NCI-H2029 (cell line): Measurements from ENCODE around the gene ATP10A.
"Not testable (repeated sequence)": the region's sequence is repeated elsewhere in the genome, so short reads cannot be mapped to it uniquely, and the experiment has no call there.

Source experiments
- DNase-seq: peaks from one replicate; lab custom pipeline; 2025; lab: John Stamatoyannopoulos, UW

ATP10A gene

DNA sequence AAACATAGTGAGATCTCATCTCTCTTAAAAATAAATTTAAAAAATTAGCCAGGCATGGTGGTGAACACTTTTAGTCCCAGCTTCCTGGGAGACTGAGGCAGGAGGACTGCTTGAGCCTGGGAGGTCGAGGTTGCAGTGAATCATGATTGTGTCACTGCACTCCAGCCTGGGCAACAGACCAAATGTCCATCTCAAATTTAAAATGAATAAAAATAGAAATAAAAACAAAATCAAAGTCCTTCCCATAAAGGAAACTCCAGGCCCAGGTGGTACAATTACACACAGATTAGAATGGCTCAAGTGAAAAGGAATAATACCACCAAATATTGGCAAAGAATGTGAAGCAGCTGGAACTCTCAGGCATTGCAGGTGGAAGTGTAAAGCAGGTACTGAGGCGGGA, 19.3 kb upstream of the ATP10A start:
- no peak for DNase-seq

GRCh38 chr15:25880877-25881276, 17.8 kb upstream of the ATP10A start:
- not testable (repeated sequence) for DNase-seq

DNA sequence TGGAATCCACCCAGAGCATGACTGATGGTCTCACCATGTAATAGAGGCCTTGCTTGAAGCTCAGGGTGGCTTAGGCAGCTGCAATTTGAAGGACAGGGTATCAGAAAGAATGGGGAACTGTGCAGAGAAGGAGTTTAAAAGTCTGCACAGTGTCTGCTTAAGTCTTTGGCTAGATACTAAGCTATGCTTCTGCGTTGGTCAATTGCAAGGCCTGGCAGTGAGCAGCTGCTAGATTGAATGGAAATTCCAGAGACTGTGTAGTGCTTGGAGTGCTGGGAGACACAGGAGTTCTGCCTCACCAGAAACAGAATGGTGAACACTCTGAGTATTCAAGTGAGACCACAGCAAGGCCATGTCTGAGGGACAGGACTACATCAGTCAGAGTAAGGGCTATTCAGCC, 17.3 kb upstream of the ATP10A start:
- DNase-seq, result no peak

GRCh38 chr15:25879438-25879837, 16.3 kb upstream of the ATP10A start:
- DNase-seq, result no peak

DNA sequence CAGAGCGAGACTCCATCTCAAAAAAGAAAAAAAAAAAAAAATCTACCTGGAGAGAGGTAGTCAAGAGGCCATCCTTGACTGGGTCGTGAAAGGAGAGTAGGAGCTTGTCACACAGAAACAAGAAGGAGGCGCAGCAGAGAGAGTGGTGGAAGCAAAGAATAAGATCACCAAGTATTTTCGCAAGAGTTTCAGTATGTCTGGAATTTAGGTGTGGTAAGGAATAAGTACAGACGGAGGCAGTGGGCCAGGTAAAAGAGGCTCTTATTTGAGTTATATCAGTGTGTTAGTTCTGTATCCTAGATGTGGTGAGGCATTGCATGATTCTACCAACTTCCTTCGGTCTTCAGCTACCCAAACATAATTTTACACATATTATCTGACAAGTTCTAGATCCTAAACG, 14.6 kb upstream of the ATP10A start:
- DNase-seq, result no peak

DNA sequence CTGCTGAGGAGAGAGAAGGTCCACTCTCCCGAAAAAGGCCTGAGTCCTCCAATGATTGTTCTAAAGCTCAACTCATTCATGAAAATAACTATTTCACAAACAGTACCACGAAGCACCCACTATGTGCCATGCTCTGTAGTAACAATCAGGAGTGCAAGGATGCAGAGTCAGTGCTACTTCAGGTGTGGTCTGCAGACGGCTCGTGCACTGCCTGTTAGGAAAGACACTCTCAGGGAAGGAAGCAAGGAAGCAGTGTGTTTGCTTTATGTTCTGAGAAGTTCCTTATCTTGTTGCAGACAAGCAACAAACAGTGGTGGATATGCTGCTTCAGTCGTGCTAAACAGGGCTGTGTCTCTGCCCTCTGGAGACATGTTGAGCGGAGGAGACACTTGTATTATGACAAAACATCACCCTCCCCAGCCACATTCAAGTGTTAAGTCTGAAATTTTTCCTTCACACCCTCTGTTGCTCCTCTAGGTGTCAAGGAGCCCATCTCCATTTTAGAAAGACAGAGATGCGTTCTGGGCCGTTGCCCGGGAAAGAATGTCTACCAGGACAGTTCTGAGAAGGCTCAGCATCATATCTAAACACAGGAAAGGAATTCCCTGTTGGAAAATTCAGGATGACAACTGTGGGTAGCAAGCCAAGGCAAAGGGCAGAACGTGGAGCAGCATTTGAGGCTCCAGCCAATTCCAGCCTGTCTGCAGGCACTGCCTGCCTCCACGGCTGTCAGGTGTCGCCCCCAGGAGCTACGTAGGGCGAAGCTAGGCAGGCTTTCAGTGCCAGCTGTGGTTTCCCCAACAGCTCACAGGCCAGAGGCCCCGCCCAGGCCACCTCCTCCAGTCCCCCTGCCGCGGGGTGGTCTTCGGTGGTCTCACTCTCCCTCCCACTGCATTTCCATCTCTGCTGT, 13.4 kb upstream of the ATP10A start:
- DNase-seq, result no peak

DNA sequence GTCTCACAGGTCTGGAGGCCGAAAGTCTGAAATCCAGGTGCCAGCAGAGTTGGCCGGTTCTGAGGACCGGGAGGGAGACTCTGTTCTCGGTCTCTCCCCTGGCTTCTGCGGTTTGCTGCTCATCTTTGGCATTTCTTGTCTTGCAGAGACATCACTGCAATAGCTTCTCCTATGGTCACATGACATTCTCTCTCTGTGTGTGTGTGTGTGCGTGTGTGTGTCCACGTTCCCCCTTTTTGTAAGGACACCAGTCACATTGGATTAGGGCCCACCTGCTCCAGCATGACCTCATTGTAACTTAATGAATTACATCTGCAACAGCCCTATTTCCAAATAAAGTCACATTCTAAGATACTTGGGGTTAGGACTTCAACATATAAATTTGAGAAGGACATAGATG, 12.4 kb upstream of the ATP10A start:
- DNase-seq, result no peak

DNA sequence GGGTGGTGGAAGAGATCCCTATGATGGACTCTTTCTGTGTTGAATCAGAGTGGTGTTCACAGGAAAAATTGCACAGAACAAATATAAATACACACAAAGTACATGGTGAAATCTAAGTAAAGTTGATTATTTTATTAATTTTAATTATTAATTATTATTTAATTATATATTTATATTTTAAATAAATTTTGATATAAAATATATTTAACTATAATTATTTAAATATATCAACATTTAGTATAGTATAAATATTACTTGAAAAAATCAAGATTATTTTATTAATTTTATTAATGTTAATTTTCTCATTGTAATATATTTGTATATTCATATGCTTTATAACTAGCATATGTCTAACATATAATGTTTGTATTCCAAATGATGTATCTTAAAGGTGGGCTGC, 11.3 kb upstream of the ATP10A start:
- DNase-seq, result no peak

DNA sequence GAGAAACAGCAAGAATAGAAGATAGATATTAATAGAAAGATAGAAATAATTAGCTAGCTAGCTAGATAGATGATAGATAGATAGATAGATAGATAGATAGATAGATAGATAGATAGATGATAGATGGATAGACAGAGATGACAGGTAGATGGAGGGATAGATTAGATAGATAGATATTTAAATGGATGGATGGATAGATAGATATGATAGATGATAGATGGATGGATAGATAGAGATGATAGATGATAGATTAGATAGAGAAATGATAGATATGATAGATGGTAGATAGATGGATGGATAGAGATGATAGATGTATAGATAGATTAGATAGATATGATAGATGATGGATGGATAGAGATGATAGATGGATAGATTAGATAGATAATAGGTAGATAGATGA, 8.3 kb upstream of the ATP10A start:
- no peak for DNase-seq

DNA sequence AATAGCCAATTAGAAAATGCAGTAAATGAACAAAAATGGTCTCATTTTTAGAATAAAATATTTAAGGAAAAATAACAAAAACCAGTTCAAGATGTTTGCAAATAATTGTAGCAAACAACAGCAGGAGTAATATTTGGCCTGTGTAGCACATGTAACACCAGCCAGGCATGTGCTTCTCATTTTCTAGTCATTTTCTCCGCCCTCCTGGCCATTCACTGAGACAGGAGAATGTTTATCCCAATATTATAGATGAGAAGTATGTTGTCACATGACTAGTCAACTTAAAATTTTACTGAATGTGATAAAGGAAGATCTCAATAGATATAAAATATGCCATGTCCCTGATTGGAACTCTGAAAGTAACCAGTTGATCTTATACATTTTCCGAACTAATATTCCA, 7.8 kb upstream of the ATP10A start:
- DNase-seq, result no peak

GRCh38 chr15:25869701-25870100, 6.6 kb upstream of the ATP10A start:
- DNase-seq, result no peak

DNA sequence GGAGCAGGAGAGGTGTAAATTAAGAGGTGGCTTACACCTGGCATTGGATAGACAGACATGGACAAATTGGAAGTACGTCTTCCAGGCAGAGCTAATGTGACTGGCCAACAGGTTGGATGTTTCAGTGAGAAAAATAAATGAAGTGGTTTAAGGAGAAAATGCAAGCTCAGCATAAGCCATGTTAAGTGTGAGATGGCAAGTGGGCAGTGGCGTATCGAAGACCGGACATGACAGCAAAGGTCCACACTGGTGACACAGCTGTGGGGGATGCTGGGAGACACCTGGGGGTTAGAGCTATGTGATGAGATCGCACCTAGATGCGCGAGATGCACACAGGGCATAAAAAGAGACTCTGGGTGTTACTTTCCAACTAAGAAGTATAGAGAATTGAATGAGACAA, 3.7 kb upstream of the ATP10A start:
- no peak for DNase-seq

DNA sequence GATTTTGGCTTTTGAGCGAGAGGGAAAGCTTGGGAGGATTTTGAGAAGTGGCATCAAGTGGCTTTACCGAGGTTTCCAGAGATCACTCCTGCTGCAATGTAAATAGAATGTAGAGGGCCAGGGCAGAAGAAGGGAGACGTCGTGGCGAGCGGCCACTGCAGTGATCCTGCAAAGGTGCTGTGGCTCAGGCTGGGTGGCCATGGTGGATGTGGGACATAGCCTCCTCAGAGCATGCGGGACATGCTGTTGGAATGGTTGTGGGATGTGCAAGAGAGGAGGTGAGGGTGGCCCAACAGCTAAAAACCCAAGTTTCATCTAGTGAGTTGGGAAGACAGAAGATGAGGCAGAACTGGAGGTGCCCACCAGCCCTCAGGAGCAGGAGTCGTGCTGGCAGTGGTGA, 3.1 kb upstream of the ATP10A start:
- no peak for DNase-seq

DNA sequence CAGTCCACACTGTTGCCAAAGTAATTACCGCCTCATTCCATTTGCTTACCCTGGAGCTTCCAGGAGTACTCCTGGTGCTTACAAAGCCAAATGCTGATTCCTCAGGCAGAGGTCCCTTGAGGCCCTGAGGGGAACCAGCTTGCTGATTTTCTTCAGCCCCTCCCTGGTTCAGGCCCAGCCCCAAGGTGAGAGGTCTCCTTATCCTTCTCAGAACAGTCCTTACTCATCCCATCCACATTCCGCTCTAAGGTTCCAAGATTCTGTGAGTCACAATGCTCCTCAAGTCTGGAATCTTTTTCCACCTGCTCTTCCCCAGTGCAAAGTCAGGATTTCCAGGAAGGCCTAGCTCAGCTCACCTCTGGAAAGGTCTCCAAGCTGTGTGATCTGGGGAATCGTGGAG, 1.8 kb upstream of the ATP10A start:
- DNase-seq, result no peak

DNA sequence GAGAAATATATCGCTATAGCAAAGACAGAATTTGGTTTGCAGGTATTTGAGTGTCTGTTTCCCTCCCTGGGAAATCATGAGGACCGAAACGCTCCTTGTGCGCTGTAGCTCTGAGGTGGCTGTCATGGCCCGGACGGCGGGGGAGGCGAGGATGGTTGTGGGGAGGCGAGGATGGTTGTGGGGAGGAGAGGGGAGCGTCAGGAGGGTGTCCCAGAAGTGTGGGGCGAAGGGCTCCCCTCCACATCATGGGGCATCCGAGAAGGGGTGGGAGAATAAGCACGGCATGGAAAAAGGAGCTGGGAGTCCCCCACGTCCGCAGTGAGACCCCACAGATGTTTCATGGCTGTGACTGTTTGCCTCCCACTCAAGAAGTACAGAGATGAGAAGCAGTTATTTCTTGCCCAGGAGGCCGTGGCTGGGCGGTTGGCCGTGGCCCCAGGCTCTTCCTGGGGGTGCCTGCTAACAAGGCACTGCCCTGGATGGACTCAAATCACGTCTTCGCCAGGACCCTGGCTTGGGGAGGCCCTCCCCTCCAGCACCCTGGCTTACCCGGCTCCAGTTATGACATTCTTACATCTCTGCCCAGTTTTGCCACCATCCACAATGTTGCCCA, 947 bp upstream of the ATP10A start:
- no peak for DNase-seq

DNA sequence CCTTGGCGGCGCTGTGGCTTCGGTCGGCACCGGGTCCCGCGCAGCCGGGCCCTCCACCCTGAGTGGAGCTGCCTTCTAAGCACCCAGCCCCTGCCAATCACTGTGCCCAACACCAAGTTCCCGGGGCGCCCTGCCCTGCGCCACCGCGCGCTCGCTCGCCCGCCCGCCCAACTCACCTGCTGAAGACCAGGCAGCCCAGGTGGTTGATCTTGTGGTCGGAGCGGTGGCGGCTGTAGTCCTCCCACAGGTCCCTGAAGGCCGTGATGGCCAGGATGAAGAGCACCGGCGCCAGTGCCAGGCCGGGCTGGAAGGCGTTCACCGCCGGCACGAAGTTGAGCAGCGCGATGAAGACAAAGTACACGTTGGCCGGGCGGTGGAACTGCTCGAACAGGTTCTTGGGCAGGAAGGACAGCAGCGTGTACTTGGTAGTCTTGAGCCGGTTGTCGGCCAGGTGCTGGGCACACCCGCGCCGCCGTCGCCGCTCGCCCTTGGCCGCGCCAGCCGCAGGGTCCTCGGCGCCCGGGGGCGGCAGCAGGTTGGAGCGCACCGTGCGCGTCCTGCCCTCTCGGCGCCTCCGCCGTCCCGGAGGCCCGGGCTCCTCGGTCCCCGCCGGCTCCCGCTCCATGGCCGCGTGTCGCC, 536 bp downstream of the ATP10A start:
- DNase-seq, result no peak

DNA sequence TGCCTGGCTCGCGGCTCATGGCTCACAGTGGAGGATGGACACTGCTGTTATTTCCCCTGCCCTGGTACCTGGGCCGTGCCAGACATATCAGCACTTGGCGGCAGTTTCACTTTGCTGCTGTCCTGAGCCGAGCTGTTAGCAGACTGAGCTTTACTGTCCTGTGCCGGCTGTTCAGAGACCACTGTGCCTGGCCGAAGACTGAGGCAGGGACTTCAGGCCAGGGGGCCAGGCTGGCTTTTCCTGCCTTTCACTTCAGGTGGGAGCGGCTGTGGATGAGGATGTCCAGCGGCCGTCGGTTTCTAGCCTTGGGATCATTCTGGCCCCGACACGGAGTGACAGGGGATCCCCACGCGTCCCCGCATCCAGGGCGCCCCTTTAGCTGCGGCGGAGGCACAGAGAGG, 1.1 kb downstream of the ATP10A start:
- DNase-seq, result no peak

- no peak for DNase-seq
Measured at GRCh38 chr15:25860885-25861866, 2.0 kb downstream of the ATP10A start.

GRCh38 chr15:25859838-25860645, 3.1 kb downstream of the ATP10A start:
- DNase-seq, result no peak

- DNase-seq, result no peak
Measured at GRCh38 chr15:25858952-25859760, 4.0 kb downstream of the ATP10A start.
